CD4-positive, alpha-beta T cell treated with Interleukin-15 for 4 hours (primary cell): ENCODE results near the gene KLRG1.

ENCODE experiments used
- DNase-seq: peaks from one replicate; pipeline ENCODE4 v3.0.0-alpha.2; 2020; ENCODE audit warnings: low spot score

Gene KLRG1

GRCh38 chr12:9040484-9041186 is 51.3 kb downstream of the KLRG1 start:
- no peak for DNase-seq

GRCh38 chr12:9041321-9041720 is 52.0 kb downstream of the KLRG1 start:
- DNase-seq, result no peak

- DNase-seq, result no peak
These were observed 54.4 kb downstream of the KLRG1 start for GRCh38 chr12:9043766-9044165.

GRCh38 chr12:9047105-9047504 is 57.8 kb downstream of the KLRG1 start:
- no peak for DNase-seq

GRCh38 chr12:9048930-9049329 is 59.6 kb downstream of the KLRG1 start:
- DNase-seq, result no peak

- DNase-seq, result peak; percentile 68
These were observed 60.3 kb downstream of the KLRG1 start for GRCh38 chr12:9049520-9050133.

GRCh38 chr12:9050521-9051157 is 61.3 kb downstream of the KLRG1 start:
- no peak for DNase-seq

- no peak for DNase-seq
These were observed 61.8 kb downstream of the KLRG1 start for GRCh38 chr12:9051158-9051550.

- no peak for DNase-seq
These were observed 63.3 kb downstream of the KLRG1 start for GRCh38 chr12:9052610-9053009.
